Measurements from ENCODE around the gene GRAMD4.

The GRAMD4 gene

DNA sequence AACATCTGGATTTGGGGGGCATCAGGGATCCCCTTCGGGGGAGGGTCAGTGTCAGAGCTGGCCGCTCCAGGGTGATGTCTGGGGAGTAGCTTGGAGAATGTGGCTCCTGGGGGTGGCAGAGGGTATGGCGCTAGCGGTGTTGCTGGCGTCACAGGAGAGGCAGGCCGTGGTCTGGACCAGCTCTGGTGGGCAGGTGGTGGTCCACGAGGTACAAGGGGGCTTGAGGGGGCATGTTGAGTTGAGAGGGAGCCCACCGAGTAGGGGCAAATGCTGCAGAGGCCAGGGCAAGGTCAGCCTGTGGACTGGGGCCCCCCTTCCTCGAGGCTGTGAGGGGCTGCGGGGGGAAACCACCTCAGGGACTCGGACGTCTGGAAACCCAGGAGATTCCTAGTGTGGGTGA, 8.6 kb downstream of the GRAMD4 start:
- Histone ChIP-seq H3K9ac (ENCODE audit: low read length) (no peak overlapping the region), H3K9me3 (ENCODE audit: low read length) (no peaks in the 10 kb centered on the region), H3K27ac (ENCODE audit: low read depth, low read length, poor library complexity, severe bottlenecking) (no peak overlapping the region), H2AFZ (ENCODE audit: low read length) (no peak overlapping the region), H3K9me2 (ENCODE audit: low read depth, low read length) (no peaks in the 10 kb centered on the region), H3K4me2 (ENCODE audit: low read length) (no peak overlapping the region), H3K79me2 (ENCODE audit: insufficient read depth, low read length) (no peaks in the 10 kb centered on the region), H3F3A (ENCODE audit: insufficient read depth, low read length) (no peaks in the 10 kb centered on the region), H3K27me3 (ENCODE audit: insufficient read depth, low read length) (no peaks in the 10 kb centered on the region), H3K4me1 (ENCODE audit: insufficient read depth, low read length, severe bottlenecking) (peaks cover 5% of the 10 kb centered on the region), H4K20me1 (ENCODE audit: insufficient read depth, low read length) (no peaks in the 10 kb centered on the region), H3K36me3 (ENCODE audit: insufficient read depth, low read length) (no peaks in the 10 kb centered on the region; the same call in 1 of the 2 replicates), H3K4me3 (ENCODE audit: low read depth, low read length, poor library complexity, severe bottlenecking) (no peak overlapping the region)
- TF ChIP-seq, protein P1, sequence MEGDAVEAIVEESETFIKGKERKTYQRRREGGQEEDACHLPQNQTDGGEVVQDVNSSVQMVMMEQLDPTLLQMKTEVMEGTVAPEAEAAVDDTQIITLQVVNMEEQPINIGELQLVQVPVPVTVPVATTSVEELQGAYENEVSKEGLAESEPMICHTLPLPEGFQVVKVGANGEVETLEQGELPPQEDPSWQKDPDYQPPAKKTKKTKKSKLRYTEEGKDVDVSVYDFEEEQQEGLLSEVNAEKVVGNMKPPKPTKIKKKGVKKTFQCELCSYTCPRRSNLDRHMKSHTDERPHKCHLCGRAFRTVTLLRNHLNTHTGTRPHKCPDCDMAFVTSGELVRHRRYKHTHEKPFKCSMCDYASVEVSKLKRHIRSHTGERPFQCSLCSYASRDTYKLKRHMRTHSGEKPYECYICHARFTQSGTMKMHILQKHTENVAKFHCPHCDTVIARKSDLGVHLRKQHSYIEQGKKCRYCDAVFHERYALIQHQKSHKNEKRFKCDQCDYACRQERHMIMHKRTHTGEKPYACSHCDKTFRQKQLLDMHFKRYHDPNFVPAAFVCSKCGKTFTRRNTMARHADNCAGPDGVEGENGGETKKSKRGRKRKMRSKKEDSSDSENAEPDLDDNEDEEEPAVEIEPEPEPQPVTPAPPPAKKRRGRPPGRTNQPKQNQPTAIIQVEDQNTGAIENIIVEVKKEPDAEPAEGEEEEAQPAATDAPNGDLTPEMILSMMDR (IDR thresholded peaks at IDR 0.05; ENCODE audit: low read length): no peak
- TF ChIP-seq EZH2 (IDR thresholded peaks at IDR 0.05; ENCODE audit: borderline replicate concordance, low read length): no peak

DNA sequence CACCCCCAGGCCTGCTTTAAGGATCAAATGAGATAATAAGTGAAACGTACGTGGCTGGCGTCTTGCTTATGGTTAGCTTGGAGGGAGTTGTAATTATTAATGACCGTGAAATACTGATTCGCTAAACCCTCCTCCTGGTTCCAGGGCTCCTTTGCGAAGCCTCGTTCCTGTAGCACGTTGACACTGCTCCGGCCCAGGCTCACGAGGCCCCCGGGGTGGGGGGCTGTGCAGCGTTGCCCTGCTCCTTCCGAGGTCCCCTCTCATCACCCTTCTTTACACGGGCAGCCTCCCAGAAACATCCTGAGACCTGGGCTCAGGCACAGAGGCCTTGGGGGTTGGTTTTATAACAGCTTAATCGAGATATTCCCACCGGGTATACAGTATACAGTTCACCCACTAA, 9.1 kb downstream of the GRAMD4 start:
- H3K79me2 ChIP-seq (ENCODE audit: insufficient read depth, low read length): no peaks in the 10 kb centered on the region
- H3F3A ChIP-seq (ENCODE audit: insufficient read depth, low read length): no peaks in the 10 kb centered on the region
- H3K36me3 ChIP-seq (ENCODE audit: insufficient read depth, low read length): no peaks in the 10 kb centered on the region
- H3K4me3 ChIP-seq (ENCODE audit: low read depth, low read length, poor library complexity, severe bottlenecking): no peak overlapping the region
- H4K20me1 ChIP-seq (ENCODE audit: insufficient read depth, low read length): no peaks in the 10 kb centered on the region
- no peaks in the 10 kb centered on the region for H3K9me2 ChIP-seq (ENCODE audit: low read depth, low read length)
- H3K9ac ChIP-seq (ENCODE audit: low read length): no peak overlapping the region
- no peaks in the 10 kb centered on the region for H3K27me3 ChIP-seq (ENCODE audit: insufficient read depth, low read length)
- H2AFZ ChIP-seq (ENCODE audit: low read length): no peak overlapping the region
- no peak overlapping the region for H3K27ac ChIP-seq (ENCODE audit: low read depth, low read length, poor library complexity, severe bottlenecking)
- no peaks in the 10 kb centered on the region for H3K9me3 ChIP-seq (ENCODE audit: low read length)
- TF ChIP-seq, protein P1 (IDR thresholded peaks at IDR 0.05; ENCODE audit: low read length): no peak
- no peak for TF ChIP-seq EZH2 (IDR thresholded peaks at IDR 0.05; ENCODE audit: borderline replicate concordance, low read length)
- no peak overlapping the region for H3K4me2 ChIP-seq (ENCODE audit: low read length)
- H3K4me1 ChIP-seq (ENCODE audit: insufficient read depth, low read length, severe bottlenecking): no peaks in the 10 kb centered on the region

DNA sequence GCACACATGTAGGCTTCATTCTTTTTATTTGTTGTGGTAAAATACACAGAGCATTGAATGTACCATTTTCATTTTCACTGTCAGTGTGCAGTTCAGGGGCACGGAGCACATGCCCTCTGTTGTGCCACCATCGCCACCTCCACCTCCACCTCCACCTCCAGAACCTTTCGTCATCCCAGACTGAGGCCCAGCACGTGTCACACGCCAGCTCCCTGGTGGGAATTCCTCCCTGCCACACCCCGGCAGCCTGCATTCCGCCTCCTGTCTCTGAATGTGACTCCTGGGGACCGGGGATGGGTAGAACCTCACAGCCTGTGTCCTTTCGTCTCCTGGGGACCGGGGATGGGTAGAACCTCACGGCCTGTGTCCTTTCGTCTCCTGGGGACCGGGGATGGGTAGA, 10.9 kb downstream of the GRAMD4 start:
- Histone ChIP-seq H3K4me3 (ENCODE audit: low read depth, low read length, poor library complexity, severe bottlenecking) (no peak overlapping the region), H3K36me3 (ENCODE audit: insufficient read depth, low read length) (no peaks in the 10 kb centered on the region), H4K20me1 (ENCODE audit: insufficient read depth, low read length) (no peaks in the 10 kb centered on the region), H3K4me2 (ENCODE audit: low read length) (no peak overlapping the region), H3K9ac (ENCODE audit: low read length) (no peak overlapping the region), H2AFZ (ENCODE audit: low read length) (no peak overlapping the region), H3F3A (ENCODE audit: insufficient read depth, low read length) (no peaks in the 10 kb centered on the region), H3K27ac (ENCODE audit: low read depth, low read length, poor library complexity, severe bottlenecking) (no peak overlapping the region), H3K4me1 (ENCODE audit: insufficient read depth, low read length, severe bottlenecking) (no peaks in the 10 kb centered on the region), H3K27me3 (ENCODE audit: insufficient read depth, low read length) (no peaks in the 10 kb centered on the region), H3K9me2 (ENCODE audit: low read depth, low read length) (no peaks in the 10 kb centered on the region), H3K79me2 (ENCODE audit: insufficient read depth, low read length) (no peaks in the 10 kb centered on the region), H3K9me3 (ENCODE audit: low read length) (no peaks in the 10 kb centered on the region)
- TF ChIP-seq EZH2 (IDR thresholded peaks at IDR 0.05; ENCODE audit: borderline replicate concordance, low read length): no peak
- TF ChIP-seq, protein P1 (IDR thresholded peaks at IDR 0.05; ENCODE audit: low read length): no peak

Data from OCI-LY1 (cell line).